CD4-positive, alpha-beta T cell treated with Interferon alpha-2 for 1 hour (primary cell): ENCODE data around the gene SLC4A9.

Experiments
- DNase-seq, 2 donors: peaks; one replicate each; pipeline ENCODE4 v3.0.0-alpha.2; 2020 to 2022

SLC4A9 gene, protein sequence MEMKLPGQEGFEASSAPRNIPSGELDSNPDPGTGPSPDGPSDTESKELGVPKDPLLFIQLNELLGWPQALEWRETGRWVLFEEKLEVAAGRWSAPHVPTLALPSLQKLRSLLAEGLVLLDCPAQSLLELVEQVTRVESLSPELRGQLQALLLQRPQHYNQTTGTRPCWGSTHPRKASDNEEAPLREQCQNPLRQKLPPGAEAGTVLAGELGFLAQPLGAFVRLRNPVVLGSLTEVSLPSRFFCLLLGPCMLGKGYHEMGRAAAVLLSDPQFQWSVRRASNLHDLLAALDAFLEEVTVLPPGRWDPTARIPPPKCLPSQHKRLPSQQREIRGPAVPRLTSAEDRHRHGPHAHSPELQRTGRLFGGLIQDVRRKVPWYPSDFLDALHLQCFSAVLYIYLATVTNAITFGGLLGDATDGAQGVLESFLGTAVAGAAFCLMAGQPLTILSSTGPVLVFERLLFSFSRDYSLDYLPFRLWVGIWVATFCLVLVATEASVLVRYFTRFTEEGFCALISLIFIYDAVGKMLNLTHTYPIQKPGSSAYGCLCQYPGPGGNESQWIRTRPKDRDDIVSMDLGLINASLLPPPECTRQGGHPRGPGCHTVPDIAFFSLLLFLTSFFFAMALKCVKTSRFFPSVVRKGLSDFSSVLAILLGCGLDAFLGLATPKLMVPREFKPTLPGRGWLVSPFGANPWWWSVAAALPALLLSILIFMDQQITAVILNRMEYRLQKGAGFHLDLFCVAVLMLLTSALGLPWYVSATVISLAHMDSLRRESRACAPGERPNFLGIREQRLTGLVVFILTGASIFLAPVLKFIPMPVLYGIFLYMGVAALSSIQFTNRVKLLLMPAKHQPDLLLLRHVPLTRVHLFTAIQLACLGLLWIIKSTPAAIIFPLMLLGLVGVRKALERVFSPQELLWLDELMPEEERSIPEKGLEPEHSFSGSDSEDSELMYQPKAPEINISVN

DNA sequence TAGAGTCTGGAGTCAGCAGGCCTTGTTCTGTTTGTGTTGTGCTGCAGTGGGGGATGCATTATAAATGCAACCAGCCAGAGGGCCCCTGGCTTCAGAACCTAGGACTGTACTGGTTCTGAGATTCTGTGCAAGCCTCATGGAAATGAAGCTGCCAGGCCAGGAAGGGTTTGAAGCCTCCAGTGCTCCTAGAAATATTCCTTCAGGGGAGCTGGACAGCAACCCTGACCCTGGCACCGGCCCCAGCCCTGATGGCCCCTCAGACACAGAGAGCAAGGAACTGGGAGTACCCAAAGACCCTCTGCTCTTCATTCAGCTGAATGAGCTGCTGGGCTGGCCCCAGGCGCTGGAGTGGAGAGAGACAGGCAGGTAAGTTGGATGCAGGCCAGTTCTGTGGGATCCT, at the start of gene SLC4A9:
Gene SLC4A9 (plus strand): TSS at position 94 of the 400 bp plus-strand sequence. CDS start 43 bp downstream, at position 137.
- DNase-seq, result no peak

DNA sequence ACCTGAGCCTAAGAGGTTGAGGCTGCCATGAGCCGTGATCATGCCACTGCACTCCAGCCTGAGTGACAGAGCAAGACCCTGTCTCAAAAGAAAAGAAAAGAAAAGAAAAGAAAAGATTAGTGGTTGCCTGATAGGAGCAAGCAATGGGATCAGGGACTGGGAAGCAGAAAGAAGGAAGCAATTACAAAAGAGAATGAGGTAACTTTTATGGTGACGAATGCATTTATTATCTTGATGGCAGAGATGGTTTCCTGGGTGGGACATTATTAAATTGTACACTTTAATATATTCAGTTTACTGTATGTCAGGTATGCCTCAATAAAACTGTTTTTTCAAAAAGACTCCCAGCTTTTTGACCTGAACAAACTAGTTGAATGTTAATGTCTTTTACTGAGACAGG, 49.6 kb upstream of the SLC4A9 start:
- DNase-seq, result no peak

DNA sequence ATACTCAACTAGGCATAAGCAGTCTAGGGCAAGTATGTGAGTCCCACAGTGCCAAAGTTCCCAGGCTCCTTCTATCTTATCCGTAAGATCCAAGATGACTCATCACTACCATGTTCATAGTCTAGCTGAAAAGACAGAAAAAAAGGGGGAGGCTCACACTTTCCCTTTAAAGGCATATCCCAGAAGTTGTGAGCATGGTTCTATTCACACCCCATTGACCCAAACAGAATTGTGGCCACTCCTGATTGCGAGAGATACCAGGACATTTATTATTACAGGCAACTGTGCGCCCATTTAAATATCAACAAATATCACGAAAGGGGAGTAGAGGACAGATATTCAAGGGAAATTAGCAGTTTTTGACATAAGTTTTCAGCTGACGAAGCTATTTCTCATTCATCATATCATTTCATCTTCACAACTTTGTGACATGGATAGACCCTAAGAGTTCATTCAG, 49.0 kb upstream of the SLC4A9 start:
- DNase-seq, result no peak

DNA sequence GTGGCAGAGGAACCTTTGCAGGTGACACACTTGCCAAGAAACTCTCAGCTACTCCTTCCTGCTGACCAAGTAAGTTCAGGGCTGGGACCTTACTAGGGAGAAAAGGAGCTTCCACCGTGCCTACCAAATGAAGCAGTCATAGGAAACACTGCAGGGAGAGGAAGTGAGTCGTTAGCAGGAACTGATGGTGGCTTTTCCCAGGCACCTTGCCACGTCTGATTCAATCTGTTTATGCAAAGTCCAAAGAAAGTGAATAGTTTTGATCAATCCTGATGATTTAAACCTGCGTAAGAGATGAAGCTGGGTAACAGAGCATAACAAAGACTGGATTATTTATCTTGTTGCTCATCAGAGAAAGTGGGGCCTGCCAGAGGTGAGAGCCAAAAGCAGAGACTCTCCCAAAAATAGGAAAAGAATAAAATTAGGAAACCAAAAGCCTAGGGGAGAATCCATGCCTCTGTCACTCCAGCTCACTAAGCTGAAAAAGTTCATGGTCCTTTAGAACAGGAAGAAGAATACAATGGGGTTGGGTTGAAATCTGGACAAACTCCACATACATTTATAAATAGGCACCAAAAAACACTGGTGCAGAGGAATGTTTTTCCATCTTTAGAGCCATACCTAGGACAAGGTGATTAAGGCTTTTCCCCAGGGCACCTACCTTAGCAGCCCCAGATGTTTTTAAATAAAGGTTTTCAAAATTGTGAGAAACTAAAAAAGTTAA, 47.8 kb upstream of the SLC4A9 start:
- DNase-seq, result peak in 1 of 2 donors; percentile 23

DNA sequence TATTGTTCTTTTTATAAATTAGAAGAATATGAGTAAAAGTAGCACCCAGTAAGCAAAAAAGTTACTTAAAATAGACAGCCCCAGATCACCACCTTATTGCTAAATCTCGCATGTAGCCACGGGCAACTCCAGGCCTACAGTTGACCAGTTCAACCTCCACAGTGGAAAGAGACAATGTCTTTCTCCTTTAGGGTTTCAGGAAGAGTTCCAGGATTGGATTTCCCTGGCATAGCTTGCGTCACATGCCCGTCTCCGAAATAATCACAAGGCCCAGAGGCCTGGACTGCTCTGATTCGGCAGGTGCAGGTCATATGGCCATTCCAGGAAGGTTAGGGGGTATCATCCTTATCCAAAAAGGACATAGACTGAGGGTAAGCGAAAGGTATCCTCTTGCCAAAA, 47.2 kb upstream of the SLC4A9 start:
- DNase-seq, result no peak

DNA sequence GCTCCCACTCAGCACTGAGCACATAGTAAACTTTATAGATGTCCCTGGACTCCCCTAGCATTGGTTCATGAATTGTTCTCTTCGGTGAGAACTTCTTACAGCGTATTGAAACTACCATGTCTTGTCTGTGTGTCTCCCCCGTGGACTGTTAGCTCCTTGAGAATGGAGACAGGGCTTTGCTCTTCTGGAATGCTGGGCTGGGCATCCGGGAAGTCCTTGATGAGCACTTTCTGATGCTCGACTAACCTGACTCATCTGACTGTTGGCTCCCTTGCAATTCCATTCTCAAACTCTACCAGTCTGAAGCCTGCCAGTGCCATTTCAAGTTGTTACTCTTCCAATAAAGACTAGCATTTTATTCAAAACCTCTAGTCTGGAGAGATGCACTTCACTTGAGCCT, 42.1 kb upstream of the SLC4A9 start:
- DNase-seq, result no peak

DNA sequence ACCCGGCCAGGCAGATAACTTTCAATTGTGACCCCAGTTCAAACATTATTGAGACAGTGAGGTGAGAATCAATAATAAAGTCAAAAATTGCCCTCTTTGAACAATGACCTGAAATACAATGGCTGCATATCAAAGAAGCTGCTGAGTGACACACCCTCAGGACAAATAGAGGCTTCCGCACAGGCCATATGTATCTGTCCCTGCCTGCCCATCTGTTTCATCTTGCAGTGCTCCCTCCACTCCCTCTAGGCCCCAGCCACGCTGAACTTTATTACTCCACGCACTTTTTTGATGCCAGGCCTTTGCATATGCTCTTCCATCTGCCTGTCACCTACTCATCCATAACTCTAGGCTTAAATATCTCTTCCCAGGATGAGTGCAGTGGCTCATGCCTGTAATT, 41.2 kb upstream of the SLC4A9 start:
- DNase-seq, result no peak

DNA sequence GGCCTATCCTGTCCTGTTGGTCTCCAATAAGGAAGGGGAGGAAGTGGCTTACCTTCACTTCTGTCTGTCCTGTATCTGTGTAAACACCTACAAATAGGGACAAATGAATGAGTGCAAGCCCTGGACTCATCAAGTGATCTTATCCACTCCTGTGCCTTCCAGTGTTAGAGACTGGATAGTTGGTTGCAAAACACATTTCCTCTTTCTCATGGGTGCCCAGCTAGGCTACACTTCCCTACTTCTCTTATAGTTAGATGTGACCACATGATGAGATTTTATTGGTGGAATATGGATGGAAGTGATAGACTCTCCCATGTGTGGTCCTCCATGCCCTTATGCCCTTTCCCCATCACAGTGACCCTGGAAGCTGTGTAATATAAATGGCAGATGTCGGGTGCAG, 40.2 kb upstream of the SLC4A9 start:
- no peak for DNase-seq

DNA sequence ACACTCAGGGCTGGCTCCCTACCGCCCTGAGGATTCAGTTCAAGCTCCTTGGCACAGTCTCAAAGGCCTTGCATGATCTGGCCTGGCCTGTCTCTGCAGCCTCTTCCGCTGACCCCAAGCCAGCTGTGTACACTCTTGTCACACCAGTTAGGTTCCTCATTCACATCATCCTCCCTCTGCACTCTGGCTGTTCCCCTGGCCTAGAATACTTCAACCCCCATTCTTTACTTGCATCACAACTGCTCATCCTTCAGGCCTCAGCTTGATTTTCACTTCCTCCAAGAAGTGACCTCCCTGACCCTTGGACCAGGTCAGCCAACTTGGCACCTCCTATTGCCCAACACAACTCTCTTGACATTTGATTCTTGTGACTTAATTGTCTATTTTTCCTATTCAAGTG, 38.2 kb upstream of the SLC4A9 start:
- peak; percentile 27 to 68 for DNase-seq

DNA sequence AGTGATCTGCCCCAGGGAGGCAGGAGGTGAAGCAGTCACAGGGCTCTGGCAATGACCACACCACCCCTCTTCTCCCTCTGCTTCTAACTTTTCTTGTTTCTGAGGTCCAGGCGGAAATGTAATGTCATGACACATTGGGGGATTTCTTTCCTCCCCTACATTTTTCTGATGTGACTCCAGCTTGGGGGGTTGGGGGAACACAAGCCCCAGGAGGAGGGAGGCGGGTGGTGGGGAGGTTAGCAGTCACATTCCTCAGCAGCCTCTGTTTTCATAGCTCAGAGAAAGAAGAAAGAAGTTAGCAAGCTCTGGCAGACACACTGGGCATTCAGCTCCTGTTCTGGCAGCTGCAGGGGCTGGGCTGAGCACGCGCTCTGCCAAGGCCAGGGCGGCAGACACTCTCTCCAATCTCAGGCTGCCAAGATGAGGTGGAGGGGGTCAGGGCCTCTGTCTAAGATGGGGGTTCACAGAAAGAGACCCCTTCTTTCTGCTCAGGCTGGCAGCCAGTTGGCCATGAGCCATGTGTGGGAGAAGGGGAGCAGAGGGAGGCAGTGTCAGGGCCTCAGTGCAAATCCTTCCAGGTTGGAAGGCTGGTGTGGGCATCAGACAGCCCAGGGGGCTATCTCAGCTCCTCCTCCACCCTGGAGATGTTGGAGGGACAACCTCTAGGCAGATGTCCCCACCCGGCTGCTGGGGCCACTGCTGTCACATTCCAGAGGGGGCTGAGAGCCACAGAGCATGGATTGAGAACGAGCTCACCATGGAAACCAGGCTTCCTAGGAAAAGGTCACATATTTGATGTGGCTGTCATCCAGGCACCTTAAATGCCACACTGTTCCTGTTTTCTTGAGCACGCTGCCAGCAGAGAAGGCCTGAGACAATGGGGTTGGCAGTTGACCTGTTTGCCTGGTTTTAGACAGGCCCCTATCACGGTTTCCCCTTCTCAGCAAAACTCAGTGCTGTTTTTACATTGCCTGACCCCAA, 37.0 kb upstream of the SLC4A9 start:
- no peak for DNase-seq

DNA sequence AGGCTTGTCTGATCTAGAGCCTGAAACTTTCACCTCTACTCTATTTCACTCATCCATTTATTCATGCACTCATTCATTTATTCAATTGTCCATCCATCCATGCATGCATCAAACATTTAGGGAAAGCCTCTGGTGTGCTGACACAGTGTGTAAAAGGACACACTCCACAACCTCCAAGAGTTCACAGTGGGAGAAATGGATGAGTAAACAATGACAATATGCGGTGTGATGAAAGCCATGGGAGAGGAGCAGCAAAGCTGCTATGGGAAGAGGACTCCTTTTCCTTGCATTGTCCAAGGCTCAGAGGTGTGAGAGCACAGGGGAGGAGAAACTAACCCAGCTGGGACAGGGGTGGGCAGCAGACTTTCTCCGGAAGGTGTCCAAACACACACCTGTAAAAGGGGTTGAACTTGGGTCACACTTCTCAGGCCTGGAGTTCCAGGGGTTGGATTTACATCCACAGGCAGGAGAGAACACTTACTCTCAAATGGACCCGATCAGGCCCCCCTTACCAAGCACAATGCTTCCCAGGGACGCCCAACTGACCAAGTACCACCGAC, 35.9 kb upstream of the SLC4A9 start:
- no peak for DNase-seq

DNA sequence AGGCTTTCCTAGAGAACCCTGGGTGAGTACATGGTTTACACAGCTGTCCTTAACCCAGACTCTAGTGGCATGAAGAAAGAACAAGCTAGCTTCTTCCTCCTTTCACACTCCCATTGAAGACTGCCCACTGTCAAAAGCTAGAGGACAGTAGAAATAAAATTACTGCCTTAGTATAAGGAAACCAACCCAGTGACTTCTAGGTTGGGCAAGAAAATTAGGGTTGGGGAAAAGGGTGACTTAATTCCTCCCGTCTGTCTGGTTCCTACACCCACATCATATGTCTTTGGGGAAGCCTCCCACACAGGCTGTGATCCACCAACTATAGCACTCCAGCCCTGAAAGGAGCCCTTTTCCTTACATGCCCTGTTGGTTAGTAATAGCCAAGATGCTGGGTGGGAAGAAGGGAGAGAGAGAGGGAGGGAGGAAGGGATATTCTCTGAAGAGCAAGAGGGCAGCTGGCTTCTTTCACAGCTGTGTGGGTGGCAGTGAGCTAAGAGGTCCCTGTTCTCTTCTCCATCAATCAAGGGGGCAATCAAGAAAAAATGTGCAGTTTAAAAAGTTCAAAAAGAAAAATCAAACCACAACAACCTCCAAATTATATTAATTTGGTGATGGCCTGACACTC, 35.3 kb upstream of the SLC4A9 start:
- DNase-seq, result no peak

DNA sequence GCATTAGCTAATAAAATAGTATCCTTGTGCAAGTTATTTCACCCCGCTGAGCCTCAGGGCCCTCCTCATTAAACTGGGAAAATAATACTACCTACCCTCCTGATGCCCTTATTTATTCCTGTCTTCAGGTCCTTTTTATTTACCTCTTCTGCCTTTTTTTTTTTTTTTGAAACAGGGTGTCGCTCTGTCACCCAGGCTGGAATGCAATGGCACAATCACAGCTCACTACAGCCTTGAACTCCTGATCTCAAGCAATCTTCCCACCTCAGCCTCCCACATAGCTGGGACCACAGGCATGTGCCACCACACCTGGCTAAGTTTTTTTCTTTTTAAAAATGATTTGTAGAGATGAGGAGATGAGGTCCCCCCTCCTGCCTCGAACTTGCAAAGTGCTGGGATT, 34.5 kb upstream of the SLC4A9 start:
- no peak for DNase-seq

DNA sequence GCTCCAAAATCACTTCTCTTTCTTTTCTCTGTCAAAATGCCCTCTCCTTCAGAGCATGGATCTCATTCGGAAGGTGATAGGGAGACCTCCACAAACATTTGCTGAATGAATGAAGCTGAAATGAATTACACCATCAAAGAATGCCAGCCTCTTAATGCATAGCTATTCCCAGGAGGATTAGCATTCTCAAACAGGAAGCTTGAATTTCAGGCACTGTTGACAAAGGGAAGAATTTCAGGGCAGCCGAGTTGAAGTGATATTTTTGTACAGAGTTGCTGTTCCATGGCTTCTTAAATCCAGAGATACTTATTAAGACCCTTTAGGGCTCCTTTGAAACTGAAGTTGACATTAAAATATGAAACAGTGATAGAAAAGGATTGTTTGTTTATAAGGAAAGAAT, 32.4 kb upstream of the SLC4A9 start:
- no peak for DNase-seq

DNA sequence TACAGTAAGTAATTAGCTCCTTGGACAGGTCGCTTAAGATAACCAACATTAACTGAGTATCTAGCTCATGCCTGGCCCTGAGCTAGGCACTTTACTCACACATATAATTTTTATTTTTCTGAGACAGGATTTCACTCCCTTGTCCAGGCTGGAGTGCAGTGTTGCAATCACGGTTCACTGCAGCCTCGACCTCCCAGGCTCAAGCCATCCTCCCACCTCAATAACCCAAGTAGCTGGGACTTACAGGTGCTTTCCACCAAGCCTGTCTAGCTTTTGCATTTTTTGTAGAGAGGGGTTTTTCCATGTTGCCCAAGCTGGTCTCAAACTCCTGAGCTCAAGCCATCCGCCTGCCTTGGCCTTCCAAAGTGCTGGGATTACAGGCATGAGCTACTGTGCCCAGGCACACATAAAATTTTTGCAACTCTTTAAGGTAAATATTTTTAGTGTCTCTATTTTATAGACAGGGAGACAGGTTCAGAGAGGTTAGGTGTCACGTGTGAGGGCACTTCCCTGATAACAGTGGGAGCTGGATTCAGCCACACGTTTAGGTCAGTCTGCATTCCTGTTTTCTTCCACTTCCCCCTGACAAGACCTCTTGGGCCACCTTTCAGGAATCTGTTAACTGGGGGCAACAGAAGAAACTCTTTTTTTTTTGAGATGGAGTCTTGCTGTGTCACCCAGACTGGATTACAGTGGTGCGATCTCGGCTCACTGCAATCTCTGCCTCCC, 31.8 kb upstream of the SLC4A9 start:
- DNase-seq, result no peak

DNA sequence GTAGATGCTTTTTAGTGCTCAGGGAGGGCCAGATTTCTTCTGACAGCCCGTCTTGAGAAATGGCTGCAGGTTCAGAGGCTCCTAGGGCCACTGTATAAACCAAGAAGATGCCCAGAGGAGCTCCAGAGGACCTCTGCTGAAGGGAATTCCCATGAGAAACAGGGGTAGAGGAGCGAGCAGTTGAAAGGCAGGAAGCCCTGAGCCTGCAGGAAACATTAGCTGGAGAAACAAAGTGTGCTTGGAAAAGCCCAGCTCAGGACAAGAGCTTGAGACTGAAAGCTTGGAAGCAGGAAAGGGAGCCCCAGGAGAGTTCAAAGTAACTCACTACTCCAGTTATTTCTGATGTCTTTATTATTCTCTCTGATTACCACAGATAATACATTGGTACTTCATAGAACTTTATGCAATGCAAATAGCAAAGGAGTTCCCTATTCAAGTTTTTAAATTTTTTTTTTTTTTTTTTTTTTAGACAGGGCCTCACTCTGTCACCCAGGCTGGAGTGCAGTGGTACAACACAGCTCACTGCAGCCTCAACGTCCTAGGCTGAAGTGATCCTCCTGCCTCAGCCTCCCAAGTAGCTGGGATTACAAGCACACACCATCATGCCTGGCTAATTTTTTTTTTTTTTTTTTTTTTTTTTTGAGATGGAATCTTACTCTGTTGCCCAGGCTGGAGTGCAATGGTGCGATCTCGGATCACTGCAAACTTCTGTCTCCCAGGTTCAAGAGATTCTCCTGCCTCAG, 30.1 kb upstream of the SLC4A9 start:
- DNase-seq, result no peak

DNA sequence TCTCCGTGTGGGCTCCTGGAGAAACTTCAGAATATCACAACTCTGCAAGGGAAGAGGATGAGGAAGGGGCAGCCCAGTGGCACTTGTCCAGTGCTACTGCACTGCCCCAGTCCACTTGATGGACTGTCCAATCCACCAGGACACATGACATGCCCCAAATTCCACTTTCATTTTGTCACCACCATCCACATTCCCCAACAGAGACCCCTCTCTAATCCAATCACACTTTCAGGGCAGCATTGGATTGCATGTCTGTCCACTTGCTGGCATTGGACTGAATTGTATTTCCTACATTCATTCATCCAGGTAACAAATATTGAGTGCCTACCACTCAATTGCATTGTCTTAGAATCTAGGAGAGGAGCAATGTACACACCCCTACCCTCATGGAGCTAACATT, 28.4 kb upstream of the SLC4A9 start:
- no peak for DNase-seq

DNA sequence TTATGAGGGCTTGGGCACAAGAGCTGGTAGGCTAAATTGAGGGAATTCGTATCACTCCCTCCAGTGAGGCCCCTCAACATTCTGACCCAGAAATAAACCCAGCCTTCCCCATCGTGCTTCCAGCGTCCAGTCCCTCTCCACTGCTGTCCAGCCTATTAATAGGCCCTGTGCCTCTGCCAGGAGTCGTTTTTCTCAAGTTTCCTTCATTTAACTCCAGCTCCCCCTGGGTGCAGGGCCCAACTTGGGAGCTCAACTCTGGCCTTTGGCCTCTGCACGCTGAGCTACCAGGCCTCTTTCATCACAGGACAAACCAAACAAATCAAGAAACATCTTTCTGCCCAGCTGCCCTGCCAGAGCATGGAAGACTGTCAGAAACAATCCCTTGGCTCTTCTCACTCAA, 23.6 kb upstream of the SLC4A9 start:
- no peak for DNase-seq

DNA sequence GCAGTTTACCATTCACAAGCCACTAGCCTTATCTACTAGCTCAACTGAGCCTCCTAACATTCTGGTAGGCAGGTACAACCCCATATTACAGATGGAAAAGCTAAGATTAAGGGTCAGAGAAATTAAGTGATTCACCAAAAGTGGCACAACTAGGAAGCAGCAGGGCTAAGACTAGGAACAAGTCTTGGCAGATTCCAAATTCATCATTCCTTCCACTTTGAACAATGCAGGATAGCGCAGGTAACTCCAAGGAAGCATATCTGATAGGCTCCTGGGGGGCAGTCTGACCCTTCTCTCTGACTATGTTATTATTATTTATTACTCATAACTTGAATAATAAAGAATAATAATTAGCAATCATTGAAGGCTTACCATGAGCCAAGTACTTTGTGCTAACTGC, 22.1 kb upstream of the SLC4A9 start:
- DNase-seq, result no peak

DNA sequence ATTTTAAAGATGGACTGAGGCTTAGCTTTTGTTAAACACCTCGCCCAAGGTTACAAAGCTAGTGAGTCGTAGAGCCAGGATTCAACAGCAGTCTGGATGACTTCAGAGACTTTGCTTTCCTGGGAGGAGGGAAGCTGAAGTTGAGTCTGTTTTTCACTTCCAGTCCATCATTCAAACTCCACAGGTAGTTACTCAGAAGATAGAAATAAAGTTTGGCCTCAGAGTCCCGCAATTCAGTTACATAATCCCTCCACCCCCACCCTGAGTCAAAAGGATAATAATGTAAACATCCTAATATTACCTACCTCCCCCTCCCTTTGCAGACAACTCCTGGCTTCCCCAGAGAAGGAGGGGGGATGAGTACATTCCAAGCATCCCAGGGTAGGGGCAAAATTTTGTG, 21.7 kb upstream of the SLC4A9 start:
- DNase-seq, result no peak
